Measurements from ENCODE around the gene PGBD5. TPM values are rescaled to one million over a fixed set of nuclear protein-coding genes. Genes with fewer than 3 reads are reported as not detected.

PGBD5 gene
- total RNA-seq, 2 donors from 2014 or later: 0.14 to 0.63 TPM

- H3K9me3 ChIP-seq: no peaks in the 10 kb centered on the region
- TF ChIP-seq, protein P1, sequence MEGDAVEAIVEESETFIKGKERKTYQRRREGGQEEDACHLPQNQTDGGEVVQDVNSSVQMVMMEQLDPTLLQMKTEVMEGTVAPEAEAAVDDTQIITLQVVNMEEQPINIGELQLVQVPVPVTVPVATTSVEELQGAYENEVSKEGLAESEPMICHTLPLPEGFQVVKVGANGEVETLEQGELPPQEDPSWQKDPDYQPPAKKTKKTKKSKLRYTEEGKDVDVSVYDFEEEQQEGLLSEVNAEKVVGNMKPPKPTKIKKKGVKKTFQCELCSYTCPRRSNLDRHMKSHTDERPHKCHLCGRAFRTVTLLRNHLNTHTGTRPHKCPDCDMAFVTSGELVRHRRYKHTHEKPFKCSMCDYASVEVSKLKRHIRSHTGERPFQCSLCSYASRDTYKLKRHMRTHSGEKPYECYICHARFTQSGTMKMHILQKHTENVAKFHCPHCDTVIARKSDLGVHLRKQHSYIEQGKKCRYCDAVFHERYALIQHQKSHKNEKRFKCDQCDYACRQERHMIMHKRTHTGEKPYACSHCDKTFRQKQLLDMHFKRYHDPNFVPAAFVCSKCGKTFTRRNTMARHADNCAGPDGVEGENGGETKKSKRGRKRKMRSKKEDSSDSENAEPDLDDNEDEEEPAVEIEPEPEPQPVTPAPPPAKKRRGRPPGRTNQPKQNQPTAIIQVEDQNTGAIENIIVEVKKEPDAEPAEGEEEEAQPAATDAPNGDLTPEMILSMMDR (IDR thresholded peaks at IDR 0.05): no peak
- ATAC-seq (ENCODE audit: insufficient number of reproducible peaks, low FRiP score, low read depth) (no peak), DNase-seq (ENCODE audit: low spot score) (no peak)
- H3K27me3 ChIP-seq (replicated peaks; ENCODE audit: insufficient read depth): no peaks in the 10 kb centered on the region
- no peaks in the 10 kb centered on the region for H3K4me1 ChIP-seq (ENCODE audit: control insufficient read depth in 1 of 2, low read depth in 2 of 2)
- no peaks in the 10 kb centered on the region for H3K36me3 ChIP-seq
- no peak overlapping the region for H3K27ac ChIP-seq
- H3K4me3 ChIP-seq: no peak overlapping the region
Measured at GRCh38 chr1:230456478-230456877, 30.3 kb upstream of the PGBD5 start.

DNA sequence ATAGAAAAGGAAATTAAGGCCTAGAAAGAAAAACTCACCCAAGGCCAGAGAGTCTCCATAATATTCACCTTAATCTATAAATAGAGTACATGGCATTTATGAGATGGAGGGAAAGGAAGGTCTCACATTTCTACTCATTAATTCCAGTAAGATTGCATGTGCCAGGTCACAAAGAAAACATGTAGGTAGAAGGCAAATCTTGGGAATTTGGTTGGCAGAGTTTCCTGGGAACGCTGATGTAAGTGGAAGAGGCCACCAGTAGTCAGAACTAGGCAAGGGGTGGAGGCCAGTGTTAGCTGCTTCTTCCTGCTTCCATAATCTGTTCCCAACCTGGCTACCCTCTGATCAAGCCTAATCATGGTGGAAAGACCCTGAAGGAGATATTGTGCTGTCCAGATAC, 29.2 kb upstream of the PGBD5 start:
- H3K27ac ChIP-seq: no peak overlapping the region
- no peaks in the 10 kb centered on the region for H3K4me1 ChIP-seq (ENCODE audit: control insufficient read depth in 1 of 2, low read depth in 2 of 2)
- H3K9me3 ChIP-seq: no peaks in the 10 kb centered on the region
- H3K4me3 ChIP-seq: no peak overlapping the region
- TF ChIP-seq, protein P1 (IDR thresholded peaks at IDR 0.05): no peak
- no peaks in the 10 kb centered on the region for H3K27me3 ChIP-seq (replicated peaks; ENCODE audit: insufficient read depth)
- ATAC-seq (ENCODE audit: insufficient number of reproducible peaks, low FRiP score, low read depth): no peak
- H3K36me3 ChIP-seq: no peaks in the 10 kb centered on the region
- no peak for DNase-seq (ENCODE audit: low spot score)

DNA sequence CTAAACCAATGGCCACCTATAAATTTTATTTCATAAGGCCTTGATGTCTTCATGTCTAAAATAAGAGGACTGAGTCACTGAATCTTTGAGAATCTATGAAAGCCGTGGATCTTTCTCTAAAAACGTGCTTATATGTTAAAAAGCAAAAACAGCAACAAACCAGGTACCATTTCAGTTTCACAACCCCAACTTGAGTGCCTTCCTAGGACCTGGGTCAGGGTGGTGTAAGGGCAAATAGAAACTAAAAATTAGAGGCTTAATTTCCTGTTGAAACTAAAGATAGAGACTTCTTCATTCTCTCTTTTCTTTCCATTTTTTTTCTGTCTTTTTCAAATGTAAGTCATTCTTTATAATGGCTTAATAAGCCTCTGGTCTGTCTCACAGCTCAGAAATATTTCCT, 27.2 kb upstream of the PGBD5 start:
- DNase-seq (ENCODE audit: low spot score): no peak
- Histone ChIP-seq H3K4me3 (no peak overlapping the region), H3K27ac (no peak overlapping the region), H3K27me3 (replicated peaks; ENCODE audit: insufficient read depth) (no peaks in the 10 kb centered on the region), H3K4me1 (ENCODE audit: control insufficient read depth in 1 of 2, low read depth in 2 of 2) (no peaks in the 10 kb centered on the region), H3K36me3 (no peaks in the 10 kb centered on the region), H3K9me3 (no peaks in the 10 kb centered on the region)
- TF ChIP-seq, protein P1 (IDR thresholded peaks at IDR 0.05): no peak
- no peak for ATAC-seq (ENCODE audit: insufficient number of reproducible peaks, low FRiP score, low read depth)

DNA sequence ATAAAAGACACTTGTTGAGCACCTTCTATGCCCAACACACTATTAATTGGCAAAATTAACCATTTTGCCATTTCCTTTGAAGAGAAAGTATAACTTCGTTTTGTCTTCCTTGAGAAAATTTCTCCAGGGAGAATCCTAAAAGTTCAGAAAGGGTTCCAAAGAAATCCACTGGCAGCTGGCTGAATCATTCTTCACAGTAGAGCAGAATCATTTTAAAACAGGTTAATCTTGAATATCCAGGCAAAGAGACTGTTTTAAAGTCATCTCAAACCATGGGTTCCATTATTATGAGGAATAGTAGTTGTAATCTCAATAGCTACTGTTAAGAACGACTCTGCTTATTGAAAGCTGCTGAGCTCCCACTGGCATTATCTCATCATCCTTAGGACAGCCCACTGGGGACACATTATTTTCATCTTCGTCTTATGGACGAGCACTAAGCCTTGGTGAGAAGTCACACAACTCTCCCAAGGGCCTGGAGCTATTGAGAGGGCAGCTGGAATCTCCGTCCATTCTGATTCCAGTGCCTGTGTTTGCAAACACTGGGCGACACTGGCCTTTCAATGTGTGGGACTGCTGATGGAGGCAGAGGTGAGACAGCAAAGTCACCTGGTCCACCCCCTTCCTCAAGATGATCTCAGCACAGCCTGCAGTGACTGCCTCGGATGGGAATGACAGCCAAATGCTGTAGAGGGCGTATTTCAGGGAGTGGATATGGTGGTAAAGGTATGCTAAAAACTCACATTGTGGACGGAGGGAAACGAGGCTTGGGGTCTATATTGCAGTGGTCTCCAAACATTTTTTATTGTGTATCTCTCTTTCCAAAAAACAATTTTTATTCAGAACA, 15.3 kb upstream of the PGBD5 start:
- no peak for DNase-seq (ENCODE audit: low spot score)
- Histone ChIP-seq H3K27ac (no peak overlapping the region), H3K9me3 (no peaks in the 10 kb centered on the region), H3K36me3 (no peaks in the 10 kb centered on the region), H3K4me3 (no peak overlapping the region), H3K27me3 (replicated peaks; ENCODE audit: insufficient read depth) (no peaks in the 10 kb centered on the region), H3K4me1 (ENCODE audit: control insufficient read depth in 1 of 2, low read depth in 2 of 2) (no peaks in the 10 kb centered on the region)
- TF ChIP-seq, protein P1 (IDR thresholded peaks at IDR 0.05): no peak
- ATAC-seq (ENCODE audit: insufficient number of reproducible peaks, low FRiP score, low read depth): no peak

GRCh38 chr1:230435108-230435507, 9.0 kb upstream of the PGBD5 start:
- TF ChIP-seq, protein P1 (IDR thresholded peaks at IDR 0.05): no peak
- Histone ChIP-seq H3K36me3 (no peaks in the 10 kb centered on the region), H3K9me3 (no peaks in the 10 kb centered on the region), H3K4me1 (ENCODE audit: control insufficient read depth in 1 of 2, low read depth in 2 of 2) (no peaks in the 10 kb centered on the region), H3K4me3 (no peak overlapping the region), H3K27me3 (replicated peaks; ENCODE audit: insufficient read depth) (no peaks in the 10 kb centered on the region), H3K27ac (no peak overlapping the region)
- DNase-seq (ENCODE audit: low spot score) (no peak), ATAC-seq (ENCODE audit: insufficient number of reproducible peaks, low FRiP score, low read depth) (no peak)
